Hepatic stellate cell (primary cell): ENCODE data around the gene CDK11A.
A peak's percentile ranks its signal among the peaks of the same experiment; 100 is the strongest.
"Not testable (repeated sequence)": the region's sequence is repeated elsewhere in the genome, so short reads cannot be mapped to it uniquely, and the experiment has no call there.

Experiments used
- DNase-seq: peaks from one replicate; pipeline ENCODE4 v3.0.0; 2011; ENCODE audit warnings: low spot score

Gene CDK11A

GRCh38 chr1:1662392-1662791 lies 61.8 kb downstream of the CDK11A start:
- DNase-seq = not testable (repeated sequence)

DNA sequence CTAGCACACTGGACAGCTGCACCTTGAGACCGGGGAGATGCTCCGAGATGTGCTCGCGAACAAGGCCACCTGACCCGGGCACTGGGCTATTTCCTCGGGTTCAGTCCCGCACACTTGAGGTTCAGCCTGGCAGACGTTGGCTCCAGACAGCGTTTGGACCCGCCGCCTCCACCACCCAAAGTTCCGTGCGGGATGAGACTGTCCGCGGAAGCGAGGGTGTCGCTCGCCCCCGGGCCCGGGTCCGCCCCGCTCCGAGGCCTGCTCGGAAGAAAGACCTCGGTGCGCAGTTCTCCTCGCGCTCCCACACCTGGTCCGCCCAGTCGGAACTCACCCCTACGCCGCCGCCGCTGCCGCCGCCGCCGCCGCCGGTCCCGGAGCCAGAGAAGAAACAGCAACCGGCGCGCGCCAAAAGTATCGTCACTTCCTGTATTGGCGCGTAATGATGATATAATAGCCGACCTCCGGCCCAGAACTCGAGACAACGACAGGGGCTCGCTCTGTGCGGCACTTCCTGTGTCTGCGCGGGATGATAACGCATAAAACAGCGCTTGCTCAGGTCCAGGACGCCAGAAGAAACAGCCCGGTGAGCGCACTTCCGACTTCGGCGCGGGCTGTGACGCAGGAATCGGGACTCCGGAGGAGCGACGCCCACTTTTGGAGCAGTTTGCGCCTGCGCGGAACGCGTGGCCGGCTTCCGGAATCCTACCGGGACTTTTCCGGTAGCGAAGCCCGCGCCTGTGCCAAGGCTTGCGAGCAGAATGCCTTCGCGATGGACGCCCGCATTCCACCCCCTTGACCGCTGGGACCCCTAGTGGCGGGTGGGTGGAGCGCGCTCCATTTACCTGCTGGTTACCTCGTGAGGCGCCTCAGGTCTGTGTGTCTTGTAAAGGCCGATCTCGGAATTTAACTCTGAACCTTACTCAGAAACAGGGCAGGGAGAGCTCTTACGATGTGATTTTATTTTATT lies 65.3 kb downstream of the CDK11A start, which contains the start of gene CDK11B:
TSS of gene CDK11B (minus strand) at position 422 of the 967 bp plus-strand sequence. CDS start 1,519 bp downstream, outside the sequence.
- DNase-seq = peak; percentile 95
